ENCODE results near the gene ZC2HC1B. TPM values are rescaled to one million over a fixed set of nuclear protein-coding genes. Genes with fewer than 3 reads are reported as not detected.

Gene ZC2HC1B
- total and polyA plus RNA-seq, 9 of the 15 experiments (the other 6 are each of a cell fraction or from before 2014, with no cell fraction given): not detected

- 0 out of 4 replicates have a peak, but pooled peaks of 1 of the 2 experiments have one; percentile 19 for TF ChIP-seq KDM1A (IDR thresholded peaks at IDR 0.05)
- no peak for TF ChIP-seq E2F8 (IDR thresholded peaks at IDR 0.05; ENCODE audit: low read depth, partially characterized antibody)
- no peak for TF ChIP-seq PML (IDR thresholded peaks at IDR 0.05; ENCODE audit: low read length)
- no peak for TF ChIP-seq ZNF717 (CRISPR knock-in tag; IDR thresholded peaks at IDR 0.05)
- TF ChIP-seq ZNF740 (CRISPR knock-in tag; IDR thresholded peaks at IDR 0.05): peak; percentile 75
- TF ChIP-seq ZNF740 (tag; IDR thresholded peaks at IDR 0.05): peak in 1 of 2 experiments; percentile 52; a peak in 1 of 4 replicates
- TF ChIP-seq EP300 (IDR thresholded peaks at IDR 0.05; ENCODE audit: low read length): peak; percentile 36
Measured at GRCh38 chr6:143964674-143965081, 100.4 kb downstream of the ZC2HC1B start (continued).

All from K562 (cell line).